IPS-NIHi7 (cell line): ENCODE measurements around the gene CEP85L.

Source experiments
- DNase-seq: peaks from one replicate; pipeline ENCODE4 v3.0.0; 2012; ENCODE audit warnings: mixed read lengths; ENCODE audit errors: extremely low spot score

Gene CEP85L

DNA sequence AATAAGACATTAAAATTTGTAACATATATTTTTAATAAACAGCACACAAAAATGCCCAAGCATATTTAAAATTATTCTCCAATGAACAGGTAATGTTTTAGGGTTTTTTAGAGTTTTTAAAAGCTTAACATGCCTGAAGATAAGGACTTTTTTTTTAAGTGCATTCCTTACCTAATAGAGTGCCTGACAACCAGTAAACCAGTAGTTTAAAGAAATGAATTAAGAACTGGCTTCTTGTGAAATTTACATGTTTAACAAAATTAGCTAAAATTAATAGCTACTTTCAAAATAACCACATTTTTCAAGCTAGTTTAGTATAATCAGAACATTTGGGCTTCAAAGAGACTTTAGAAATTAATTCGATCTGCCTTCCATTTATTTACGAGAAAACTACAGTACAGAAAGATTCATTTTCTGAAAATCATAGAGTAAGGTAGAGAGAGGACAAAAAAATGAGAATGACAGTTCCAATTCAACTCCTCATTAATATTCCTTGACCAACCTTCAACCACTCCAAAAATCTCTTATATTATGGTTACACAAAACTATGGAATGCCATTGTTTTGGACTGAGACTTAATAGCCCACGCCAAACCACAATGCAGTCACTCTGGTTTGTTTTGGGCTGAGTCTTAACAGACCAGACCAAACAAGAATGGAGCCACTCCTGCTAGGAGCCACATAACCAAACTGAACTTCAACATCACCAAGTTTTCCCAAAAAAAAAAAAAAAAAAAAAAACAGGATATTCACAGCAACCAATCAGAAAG, 109.0 kb downstream of the CEP85L start:
- DNase-seq: no peak

DNA sequence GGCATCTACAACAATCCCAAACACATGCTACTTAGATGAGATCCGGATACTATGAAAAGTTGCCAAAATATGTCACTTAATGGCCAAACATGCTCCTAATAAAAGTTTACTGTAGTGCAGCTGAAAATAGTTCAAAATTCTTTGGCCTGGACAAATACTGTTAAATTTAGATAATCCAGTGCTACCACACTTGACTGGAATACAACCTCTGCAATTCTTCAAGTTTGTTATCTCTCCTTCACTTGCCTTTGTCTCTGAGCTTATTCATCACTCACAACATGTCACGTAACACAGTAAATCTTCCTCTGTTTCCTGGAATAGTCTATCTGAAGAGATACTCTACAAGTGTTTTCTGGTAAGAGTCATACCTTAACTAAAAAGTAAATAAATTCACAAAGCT, 113.8 kb downstream of the CEP85L start:
- DNase-seq: no peak

DNA sequence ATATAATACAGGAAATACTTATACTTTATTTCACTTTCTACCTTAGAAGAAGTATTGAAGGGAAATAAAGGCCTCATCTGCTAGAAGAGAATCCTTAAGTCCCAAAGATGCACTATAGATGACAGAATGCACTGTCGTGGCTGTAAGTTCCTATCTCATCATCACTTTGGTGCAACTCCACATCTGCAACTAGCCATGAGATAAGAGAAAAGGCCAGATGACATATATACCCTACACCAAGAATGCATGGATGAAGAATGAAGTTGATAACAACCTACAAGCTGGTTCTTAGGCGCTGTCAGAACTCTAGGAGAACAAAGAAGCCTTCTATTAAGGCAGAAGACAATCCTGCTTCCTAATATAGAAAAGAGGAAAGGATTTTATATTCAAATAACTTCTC, 114.9 kb downstream of the CEP85L start:
- no peak for DNase-seq

DNA sequence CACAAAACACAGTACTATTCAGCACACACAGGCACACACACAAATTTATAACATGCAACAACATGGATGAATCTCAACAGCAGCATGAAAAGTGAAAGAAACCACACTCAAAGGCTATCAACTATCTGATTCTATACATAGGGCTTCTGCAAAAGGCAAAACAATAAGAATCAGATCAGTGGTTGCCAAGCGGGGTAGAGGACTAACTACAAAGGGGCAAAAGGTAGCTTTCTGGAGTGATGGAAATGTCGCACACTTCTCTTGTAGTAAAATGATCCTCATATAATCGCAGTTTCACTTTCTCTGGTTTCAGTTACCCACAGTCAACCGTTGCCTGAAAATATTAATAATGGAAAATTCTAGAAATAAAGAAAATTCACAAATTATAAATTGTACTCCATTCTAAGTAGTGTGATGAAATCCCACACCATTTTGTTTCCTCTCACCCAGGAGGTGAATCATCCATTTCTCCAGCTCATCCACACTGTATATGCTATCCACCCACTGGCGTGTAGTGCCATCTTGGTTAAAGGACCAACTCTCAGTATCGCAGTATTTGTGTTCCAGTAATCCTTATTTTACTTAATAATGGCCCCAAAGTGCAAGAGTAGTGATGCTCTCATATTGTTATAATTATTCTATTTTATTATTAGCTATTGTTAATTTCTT, 116.1 kb downstream of the CEP85L start:
- no peak for DNase-seq

DNA sequence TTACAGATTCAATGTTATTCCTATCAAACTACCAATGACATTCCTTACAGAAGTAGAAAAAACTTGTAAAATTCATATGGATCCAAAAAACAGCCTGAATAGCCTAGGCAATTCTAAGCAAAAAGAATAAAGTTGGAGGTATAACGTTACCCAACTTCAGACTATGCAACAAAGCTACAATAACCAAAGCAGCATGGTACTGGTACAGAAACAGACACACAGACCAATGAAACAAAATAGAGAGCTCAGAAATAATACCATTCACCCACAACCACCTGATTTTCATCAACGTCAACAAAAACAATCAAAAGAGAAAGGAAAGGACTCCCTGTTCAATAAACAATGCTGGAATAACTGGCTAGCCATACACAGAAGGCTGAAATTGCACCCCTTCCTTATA, 120.4 kb downstream of the CEP85L start:
- DNase-seq: no peak

DNA sequence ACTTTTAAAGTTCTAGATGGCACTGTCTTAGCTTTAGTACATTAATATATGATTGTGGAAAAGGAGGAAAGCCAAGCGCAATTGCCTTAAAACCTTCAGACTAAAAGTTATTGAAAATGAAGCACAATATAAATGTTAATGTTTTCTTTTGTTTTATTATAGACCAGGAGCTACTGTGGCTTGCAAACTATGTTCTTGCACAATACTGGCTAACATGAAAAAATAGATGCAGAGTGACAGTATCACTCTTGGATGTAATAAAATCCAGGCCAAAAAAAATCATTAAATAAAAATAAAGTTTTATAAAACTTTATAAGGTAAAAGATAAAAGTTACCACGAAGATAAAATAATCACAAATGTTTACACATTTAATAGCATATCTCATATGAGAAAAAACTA, 121.6 kb downstream of the CEP85L start:
- DNase-seq: no peak

DNA sequence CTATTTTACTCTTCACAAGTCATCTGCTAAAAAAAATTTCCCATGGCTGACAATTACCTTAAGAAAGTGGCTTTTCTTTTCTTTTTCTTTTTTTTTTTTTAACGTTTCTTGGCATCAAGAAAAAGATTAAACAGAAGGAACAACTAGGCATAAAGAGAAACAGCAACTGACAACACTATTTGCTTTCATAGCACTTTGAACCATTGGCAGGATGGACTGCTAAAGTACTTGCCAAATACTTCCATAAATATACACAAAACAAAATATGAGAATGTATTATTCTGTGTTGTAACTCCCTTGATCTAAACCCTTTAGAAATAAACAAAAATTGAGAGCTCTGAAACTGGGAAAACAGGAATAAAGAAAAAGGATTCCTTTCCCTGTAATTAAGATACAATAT, 123.3 kb downstream of the CEP85L start:
- DNase-seq: no peak

DNA sequence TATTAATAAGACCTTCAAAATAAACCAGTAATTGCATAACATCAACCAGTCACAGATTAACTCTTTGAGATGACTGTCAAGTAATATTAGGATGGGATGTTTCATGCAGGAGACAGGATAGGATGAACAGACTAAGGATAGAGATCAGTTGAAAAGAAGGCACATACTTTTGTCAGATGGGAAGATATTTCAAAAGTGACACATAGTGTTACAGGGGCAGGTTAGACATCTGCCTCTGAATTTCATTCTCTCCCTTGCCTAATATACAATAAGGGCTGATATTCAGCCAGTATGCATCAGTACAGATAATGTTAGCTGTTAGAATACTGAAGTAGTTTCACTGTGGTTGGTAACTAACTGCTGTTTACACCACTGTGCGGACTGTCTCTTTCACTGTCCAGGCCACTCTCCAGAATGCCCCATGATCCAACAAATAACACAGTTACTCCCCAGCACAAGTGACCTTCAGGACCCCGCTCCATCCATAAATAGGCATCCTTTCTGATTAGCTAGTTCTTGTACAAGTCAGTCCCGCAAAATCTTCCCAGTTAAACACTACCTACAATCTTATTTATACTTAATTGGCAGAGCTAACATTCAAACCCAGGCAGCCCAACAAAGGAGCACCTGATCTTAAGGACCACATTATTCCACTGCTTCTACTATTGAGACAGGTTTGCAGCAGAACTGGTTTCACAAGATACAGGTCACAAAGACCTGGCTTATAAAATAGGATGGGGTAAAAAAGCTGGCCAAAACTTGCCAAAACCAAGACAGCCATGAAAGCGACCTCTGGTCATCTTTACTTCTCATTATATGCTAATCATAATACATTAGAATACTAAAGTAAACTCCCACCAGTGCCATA, 125.2 kb downstream of the CEP85L start:
- DNase-seq: no peak

DNA sequence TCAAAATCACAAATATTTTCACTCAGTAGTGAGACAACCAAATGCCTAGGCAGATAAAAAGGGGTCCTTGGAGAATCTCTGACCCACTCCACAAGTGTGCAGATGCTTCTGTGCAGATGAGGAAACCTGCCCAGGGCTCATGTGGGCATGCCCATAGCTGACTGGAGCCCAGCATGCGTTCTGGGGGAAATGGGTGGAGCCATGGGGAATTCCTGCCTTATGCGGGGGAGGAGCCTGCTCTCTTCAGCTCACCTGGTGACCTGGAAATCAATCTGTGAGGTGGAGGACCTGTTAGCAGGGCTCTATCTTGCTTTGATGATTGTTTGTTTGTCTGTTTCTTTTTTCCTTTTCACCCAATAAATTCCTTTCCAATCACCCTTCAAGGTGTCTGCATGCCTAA, 126.7 kb downstream of the CEP85L start:
- DNase-seq: peak; percentile 26

DNA sequence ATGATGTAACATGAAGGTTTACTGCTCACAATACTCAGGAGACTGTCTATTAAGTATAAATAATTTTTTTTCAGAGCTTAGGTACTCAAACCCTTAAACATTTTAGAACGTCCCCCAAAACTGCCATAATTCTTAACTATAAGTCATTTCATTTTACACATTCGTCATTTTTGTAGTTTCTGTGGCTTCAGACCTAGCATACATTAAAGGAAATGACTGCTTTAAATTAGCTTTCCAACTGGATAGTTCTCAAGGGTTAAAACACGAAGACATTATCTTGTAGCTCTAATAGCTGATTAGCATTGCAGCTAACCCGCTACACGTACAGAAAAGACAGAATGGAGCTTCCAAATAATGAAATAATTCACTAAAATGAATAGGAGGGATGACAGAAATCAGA, 128.2 kb downstream of the CEP85L start:
- no peak for DNase-seq

DNA sequence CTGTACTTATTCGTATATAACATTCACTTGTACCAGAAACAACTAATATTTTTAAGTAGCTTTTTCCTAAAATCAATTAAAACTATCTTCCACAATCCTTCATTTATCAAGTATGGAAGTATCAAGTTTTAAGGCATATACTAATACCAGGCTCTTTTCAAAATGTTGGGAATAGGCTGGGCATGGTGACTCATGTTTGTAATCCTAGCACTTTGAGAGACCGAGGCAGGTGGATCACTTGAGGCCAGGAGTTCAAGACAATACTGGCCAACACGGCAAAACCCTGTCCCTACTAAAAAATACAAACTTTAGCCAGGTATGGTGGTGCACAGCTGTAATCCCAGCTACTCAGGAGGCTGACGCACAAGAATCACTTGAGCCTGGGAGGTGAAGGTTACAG, 129.0 kb downstream of the CEP85L start:
- no peak for DNase-seq

DNA sequence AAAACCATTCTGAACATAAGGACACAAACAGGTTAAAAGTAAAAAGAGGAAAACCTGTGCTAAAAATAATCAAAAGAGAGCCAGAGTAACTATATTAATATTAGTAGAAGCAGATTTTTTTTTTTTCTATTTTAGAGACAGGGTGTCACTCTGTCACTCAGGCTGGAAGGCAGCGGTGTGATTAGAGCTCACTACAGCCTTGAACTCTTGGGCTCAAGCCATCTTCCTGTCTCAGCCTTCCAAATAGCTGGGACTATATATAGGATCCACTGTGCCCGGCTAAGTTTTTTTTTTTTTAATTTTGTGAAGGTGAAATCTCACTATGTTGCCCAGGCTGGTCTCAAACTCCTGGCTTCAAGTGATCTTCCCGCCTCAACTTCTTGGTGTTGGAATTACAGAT, 136.7 kb downstream of the CEP85L start:
- DNase-seq: no peak

DNA sequence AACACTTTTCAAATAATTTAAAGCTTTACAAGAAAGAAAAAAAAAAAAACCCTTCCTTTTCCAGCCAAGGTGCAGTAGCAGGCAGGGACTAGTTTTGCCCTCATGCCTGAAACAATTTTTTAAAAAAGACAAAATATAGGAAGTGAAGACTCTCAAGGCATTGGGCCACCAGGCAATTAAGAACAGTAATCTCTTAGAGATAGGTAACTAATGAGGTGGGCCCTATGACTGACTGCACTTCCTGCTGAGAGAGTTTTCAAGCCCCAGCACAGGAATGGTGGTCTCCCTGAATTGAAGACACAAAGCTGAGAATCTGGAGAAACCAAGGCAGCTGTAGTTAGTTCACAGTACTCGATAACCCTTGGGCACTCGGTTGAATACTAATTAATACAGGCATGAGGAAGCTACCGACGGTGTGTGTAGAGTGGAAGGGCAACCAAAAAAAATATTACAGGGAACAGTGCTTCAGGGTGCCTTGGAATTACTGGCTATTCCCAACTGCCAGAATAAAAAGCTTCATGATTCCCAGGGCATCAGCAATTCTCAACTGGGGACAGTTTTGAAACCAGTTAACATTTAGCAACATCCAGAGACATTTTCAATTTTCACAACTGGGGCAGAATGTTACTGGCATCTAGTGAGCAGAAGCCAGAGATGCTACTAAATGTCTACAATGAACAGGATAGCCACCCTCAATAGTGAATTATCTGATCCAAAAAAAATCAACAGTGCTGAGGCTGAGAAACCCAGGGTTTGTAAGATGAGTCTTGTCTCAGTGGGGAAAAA, 139.3 kb downstream of the CEP85L start:
- DNase-seq: no peak

DNA sequence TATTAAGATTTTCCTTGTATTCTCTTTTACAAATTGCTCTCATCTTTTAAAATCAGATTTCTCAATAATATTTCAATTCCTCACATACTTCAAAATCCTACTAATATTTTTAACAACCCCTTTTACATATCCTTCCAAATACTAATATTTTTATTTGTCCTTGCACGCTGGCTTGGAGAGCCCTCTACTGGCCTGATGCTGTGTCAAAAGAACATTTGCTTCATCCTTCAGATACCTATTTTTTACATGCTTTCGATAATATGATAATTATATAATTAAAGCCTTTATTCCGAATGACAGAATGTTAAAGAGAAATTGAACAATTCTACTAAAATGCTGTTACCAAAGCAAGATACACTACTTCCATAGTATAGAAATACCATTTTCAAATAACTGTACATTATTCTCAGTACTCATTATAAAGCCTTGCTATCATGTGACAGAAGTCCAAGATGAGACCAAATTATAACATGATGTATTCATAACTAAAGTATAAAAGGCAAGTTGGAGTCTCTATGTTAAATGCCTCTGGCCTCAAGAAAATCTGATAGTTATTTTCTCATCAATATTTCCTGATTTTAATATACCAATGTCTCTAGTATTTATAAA, 142.3 kb downstream of the CEP85L start:
- DNase-seq: no peak

DNA sequence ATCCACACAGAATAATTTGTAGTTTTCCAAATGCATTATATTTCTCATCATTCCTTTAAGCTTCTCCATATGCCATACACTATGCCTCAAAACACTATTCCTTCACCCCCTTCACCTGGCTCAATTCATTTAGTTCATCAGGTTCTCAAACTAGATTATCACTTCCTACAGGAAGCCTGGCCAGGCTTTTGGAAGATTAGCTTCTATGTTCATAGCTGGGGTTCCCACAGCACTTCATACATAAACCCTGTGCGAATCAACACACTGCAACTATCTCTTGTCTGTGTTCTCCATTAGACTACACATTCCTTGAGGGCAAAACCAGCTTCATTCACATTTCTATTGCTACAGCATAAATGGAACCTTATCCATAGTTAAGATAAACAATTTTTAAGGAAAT, 143.8 kb downstream of the CEP85L start:
- DNase-seq: no peak

DNA sequence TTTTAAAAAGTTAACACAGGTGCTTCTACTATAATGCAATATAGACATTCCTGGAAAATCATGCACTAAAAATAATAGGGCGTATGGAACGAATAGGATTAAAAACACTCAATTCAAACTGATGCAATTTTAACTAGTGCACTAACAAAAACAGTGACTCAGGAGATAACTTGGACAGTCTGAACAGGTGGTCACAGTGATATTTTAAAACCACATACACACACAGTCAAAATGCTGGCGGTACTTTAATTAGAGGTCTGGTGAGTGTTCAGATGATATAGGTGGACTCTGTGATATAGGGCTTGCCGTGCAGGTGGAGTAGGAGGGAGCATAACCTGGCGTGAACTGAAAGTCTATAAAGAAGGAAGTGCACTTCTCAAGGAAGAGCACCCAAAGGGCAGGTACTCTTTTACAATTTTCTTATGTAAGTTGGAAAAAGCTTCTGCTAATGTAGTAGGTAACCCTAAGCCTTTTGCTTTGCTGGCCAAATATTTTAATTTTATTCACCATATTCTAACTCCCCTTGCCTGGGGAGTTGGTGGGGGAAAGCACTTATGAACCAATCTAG, 145.2 kb downstream of the CEP85L start:
- no peak for DNase-seq

DNA sequence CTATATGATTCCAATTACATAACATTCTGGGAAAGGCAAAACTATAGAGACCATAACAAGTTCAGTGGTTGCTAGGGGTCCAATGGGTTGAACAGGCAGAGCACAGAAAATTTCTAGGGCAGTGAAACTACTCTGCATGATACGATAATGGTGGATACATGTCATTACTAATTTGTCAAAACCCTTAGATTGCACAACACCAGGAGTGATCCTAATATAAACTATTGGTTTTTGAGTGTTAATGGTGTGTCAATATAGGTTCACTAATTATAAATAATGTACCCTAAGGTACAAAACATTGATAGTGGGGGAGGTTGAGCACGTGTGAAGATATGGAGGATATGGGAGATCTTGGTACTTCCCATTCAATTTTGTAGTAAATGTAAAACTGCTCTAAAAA, 145.7 kb downstream of the CEP85L start:
- no peak for DNase-seq

DNA sequence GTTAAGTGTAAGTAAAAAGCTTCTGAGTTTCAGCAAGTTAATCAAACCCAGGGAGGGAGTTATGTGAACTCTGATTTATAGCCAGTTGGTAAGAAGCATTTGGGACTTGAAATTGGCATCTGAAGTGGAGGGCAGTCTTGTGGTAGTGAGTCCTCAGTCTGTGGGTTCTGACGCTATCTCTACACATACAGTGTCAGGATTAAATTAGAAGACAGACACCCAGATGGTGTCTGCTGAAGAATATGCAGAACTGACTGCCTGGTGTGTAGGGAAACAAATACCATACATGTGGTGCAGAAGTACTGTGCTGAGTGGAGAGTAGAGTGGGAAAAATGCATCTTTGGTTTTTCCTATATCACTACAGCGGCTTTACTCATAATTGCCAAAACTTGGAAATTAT, 146.8 kb downstream of the CEP85L start:
- no peak for DNase-seq

DNA sequence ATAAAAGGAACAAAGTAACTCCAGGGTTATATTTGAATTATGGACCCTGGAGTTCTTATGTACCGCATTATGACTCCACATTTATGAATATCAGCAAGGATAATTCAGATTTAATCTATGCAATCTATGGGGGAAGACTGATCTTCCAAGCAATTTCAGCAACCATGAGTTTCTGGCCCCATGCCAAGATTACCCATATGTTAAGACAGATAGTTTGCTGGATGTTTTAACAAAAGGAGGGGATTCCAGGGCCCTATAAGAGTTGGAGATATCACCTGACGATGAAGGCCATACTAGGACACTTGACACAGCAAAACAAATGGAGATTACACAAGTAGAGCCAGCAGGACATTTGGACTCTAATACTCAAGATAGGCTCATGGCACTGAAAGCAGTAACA, 149.2 kb downstream of the CEP85L start:
- DNase-seq: no peak

DNA sequence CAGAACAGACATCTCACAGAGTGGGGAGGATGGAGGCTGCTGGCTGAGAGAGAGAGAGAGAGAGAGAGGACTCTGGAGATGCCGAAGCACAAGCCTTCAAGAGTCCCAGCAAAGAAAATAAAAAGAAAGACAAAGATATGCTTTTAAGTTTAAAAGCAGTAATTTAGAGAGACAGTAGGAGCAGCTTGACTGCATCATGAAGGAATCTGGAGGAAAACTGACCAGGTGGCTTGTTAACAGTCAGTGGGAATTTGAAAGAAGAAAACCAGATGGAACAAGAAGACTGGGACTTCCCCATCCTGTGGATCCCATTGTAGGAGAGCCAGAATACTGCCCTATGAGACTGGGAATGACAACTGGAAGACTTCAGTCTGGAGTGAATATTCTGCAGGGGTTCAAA, 149.6 kb downstream of the CEP85L start:
- DNase-seq: no peak

DNA sequence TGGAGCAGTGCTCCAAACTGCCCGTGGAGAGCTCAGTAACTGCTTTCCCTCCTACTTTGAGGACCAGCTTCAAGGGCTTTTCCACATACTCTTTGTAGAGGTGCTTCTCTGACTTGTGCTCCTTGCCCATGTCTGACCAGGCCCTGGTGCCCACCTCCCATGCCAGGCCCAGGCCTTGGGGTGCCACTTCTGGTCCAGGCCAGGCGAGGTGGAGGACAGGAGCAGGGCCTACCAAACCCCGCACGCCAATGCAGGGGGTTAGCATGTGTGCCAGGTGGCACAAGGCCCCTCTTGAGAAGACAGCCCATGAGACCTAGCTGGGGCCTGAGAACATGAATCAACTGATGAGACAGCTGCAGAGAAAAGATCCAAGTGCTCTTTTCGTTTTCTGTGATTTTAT, 150.3 kb downstream of the CEP85L start:
- no peak for DNase-seq
